Measurements from ENCODE around the gene STRADA. TPM values are rescaled to one million over a fixed set of nuclear protein-coding genes. Genes with fewer than 3 reads are reported as not detected.

STRADA gene
- total and polyA plus RNA-seq, 2 of the 8 experiments (the other 6 are each of a cell fraction or from before 2014, with no cell fraction given), result 35.6 to 43.3 TPM

DNA sequence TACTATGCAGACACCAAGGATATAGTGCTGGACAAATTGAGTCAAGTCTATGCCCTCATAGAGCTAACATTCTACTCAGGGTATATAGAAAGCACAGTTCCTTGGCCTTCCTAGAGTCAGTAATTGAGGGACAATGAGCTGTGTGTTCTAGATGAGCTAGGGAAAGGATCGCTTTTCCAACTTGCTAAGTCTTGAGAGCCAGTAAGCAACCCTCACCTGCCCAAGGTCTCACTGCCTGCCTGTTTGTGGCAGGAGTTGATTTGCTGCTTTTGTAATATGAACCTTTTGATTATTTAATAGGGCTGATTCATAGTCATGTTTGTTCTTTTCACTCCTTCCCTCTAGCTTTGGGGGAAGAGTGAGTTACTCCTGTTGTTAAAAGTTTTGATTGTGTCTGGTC lies 38.9 kb upstream of the STRADA start (continued):
- TF ChIP-seq ZNF274 (IDR thresholded peaks at IDR 0.05; ENCODE audit: borderline replicate concordance, extremely low read depth, low read length) (no peak), FOSL1 (IDR thresholded peaks at IDR 0.05; ENCODE audit: insufficient read depth, low read depth, low read length) (no peak), SP4 (IDR thresholded peaks at IDR 0.05; ENCODE audit: low read length) (no peak), KDM5A (IDR thresholded peaks at IDR 0.05; ENCODE audit: low read length) (no peak), CBX8 (IDR thresholded peaks at IDR 0.05; ENCODE audit: borderline replicate concordance, low read depth, low read length) (no peak)

All from H1 (cell line).